GM12872 (cell line): Measurements from ENCODE around the gene BSCL2.
A peak's percentile ranks its signal among the peaks of the same experiment; 100 is the strongest.

Experiments used
- TF ChIP-seq, protein P1 (sequence below): IDR thresholded peaks from 3 replicates; pipeline ENCODE4 v1.5.1; 2011; ENCODE audit warnings: low read depth, mild to moderate bottlenecking, low read length, moderate library complexity; ENCODE audit not compliant: insufficient read depth

BSCL2 gene

DNA sequence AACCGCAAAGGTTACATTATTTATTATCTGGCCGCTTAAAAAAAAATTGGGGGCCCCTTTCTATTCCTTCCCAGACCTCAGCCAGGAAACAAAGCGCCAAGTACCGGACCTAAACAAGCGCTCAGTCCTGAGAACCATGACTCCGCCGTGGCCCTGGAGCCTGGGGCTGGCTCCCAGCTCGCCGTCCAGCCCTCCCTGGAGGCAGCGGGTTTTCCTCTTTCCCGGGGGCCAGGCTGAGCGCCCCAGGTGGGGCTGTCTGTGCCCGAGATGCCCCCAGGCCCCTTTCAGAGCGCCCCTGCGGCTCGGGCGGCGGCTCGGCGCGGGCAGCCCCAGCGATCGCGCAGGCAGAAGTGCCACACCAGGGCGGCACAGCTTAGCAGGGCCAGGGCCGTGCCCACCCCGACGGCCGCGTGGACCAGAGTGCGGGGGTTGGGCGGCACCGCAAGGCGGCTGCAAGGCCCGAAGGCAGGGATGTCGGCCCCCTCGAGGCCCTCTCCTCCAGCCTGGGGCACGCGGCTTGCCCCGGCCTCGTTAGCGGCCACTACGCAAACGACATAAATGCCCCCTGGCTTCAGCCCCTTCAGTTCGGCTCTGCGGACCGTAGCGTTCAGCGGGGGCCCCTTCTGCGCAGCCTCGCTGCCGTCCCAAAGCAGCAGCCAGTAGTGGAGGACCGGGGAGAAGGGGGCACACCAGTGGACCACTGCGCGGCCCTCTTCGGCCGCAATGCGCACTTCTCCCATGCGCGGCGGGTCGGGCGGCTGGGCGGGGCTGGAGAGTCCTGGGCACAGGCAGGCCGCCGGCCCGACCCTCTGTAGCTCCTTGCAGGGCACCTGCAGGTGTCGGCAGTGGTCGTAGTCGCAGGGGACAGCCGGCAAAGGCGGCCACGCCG lies 19.5 kb downstream of the BSCL2 start:
- TF ChIP-seq, protein P1, sequence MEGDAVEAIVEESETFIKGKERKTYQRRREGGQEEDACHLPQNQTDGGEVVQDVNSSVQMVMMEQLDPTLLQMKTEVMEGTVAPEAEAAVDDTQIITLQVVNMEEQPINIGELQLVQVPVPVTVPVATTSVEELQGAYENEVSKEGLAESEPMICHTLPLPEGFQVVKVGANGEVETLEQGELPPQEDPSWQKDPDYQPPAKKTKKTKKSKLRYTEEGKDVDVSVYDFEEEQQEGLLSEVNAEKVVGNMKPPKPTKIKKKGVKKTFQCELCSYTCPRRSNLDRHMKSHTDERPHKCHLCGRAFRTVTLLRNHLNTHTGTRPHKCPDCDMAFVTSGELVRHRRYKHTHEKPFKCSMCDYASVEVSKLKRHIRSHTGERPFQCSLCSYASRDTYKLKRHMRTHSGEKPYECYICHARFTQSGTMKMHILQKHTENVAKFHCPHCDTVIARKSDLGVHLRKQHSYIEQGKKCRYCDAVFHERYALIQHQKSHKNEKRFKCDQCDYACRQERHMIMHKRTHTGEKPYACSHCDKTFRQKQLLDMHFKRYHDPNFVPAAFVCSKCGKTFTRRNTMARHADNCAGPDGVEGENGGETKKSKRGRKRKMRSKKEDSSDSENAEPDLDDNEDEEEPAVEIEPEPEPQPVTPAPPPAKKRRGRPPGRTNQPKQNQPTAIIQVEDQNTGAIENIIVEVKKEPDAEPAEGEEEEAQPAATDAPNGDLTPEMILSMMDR = no peak

DNA sequence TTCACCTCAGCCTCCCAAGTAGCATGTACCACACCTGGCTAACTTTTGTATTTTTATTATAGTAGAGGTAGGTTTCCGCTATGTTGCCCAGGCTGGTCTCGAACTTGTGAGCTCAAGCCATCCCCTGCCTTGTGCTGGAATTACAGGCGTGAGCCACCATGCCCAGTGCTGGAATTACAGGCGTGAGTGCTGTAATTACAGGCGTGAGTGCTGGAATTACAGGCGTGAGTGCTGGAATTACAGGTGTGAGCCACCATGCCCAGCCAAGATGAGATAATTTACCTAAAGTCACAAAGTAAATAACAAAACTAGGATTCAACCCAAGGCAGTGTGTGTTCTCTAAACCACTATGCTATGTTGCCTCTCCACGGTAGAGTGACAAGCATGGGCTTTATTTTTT lies 24.7 kb downstream of the BSCL2 start:
- TF ChIP-seq, protein P1 = no peak

DNA sequence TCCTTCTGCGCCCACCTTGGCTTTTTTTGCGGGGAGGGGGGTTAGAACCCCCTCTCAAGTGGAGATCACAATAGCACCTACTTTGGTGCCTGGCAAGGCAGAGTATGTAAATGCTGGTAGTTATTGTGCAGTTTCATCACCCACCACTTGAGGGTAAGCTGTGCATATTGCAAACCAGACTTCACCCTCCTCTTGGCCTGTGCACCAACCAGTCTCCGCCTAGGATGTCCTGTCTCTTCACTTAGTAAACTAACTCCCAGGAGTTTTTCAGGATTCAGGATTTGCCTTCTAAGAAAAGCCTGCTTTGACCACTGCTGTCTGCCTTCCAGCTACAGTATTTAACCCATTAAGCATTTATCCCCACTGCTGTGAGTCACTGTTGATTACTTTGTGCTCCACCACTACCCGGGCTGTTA lies 26.4 kb downstream of the BSCL2 start:
- TF ChIP-seq, protein P1 = peak; percentile 74

DNA sequence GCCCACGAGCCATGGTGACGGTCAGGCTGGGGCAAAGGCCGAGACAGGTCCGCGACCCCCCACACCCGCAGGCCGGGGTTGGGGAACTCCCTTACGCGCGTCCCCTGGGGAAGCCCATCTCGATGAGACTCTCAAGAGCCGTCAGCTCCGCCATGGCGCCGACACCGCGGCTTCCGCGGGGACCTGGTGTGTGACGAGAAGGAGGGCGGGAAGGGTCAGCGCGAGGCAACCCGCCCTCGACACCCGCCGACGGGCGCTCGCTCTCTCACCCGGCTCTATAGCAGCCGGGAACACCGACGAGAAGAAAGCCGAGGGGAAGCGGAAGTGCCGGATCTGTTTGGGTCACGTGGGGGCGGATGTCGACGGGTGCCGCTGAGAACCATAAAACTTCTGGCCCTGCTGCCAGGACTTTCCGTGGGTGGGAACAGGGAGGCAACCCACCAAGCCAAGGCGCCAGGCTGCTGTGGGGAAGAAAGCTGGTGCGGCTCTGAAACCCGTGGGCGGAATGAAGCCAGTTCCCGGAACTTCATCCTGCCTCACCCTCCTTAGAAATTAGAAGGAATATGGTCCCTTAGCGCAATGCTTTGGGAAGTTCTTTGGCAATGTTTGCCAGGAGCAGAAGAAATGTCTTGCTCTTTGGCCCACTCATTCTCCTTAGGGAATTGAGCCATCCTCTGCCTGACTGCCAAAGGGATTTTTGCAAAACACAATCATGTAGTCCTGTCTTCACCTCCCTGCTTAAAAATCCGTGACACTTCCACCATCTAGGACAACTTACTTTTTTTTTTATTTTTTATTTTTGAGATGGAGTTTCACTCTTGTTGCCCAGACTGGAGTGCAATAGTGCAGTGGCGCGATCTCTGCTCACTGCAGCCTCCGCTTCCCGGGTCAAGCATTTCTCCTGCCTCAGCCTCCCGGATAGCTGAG lies 28.2 kb downstream of the BSCL2 start, which contains the start of gene UBXN1:
UBXN1 (minus strand) TSS at position 304 of the 927 bp plus-strand sequence; CDS start at position 154, 150 bp downstream.
- TF ChIP-seq, protein P1 = no peak

DNA sequence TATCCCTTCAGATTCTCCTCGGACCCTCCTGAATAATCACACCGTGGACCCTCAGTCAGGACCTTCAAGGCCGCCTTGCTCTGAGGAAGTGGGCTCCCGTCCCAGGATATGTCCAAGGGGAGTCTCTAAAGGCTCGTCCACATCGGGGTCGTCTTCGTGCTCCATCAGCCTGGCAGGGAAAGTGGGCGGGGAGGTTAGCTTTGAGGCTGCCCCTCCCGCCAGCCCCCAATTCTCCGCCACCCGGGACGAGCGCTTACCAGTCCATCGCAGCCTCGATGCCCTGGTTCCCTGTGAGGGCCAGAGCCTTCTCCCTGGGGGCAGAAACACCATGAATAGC lies 28.8 kb downstream of the BSCL2 start:
- TF ChIP-seq, protein P1 = no peak

DNA sequence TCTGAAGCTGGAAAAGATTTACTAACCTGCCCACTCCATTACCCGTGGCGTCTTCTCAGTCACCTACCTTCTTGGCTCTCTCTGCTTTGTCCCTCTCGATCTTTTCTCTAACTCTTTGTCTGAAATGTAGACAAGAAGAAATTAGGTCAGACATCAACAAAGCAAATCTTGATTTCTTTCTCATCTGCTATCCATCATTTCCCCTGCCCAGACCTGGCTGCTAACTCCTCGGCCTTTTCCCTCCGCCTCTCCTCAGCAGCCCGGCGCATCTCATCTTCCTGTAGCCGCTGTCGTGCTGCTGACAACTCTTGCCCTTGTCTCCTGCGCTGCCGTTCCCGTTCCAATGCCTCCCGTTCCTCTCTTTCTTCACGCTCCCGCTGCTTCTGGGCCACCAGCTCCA lies 29.5 kb downstream of the BSCL2 start:
- TF ChIP-seq, protein P1 = no peak

DNA sequence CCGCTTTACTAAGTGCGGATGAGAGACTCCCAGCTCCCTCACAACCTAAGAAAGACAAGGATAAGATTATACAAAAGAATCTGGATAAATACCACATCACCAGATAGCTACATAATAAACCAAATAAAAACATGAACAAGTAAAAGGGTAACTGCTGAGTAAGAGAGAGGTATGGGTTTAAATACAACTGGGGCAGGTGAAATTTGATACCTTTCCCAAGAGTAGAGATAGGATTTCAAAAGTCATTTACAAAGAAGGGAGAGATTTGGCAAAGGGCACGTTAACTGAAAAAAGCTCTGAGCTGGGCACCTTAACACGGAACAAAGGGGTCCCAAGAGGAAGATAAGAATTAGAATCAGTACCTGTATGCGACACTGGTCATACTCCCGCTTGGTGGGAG lies 30.1 kb downstream of the BSCL2 start:
- TF ChIP-seq, protein P1 = no peak
